Central memory CD8-positive, alpha-beta T cell (primary cell): Measurements from ENCODE around the gene GALNT13.

Source experiments
- ATAC-seq: fragments of 150-1000 bp; cut with Tn5 transposase; replicated peaks from 2 replicates; pipeline ENCODE4 v1.10.0; 2022; ENCODE audit warnings: mild to moderate bottlenecking, moderate FRiP score, moderate number of reproducible peaks; ENCODE audit not compliant: poor library complexity, severe bottlenecking; ENCODE audit errors: extremely low read depth
- DNase-seq, 2 donors: peaks; one replicate each; pipeline ENCODE4 v3.0.0; 2021; ENCODE audit warnings: low spot score in 2 of 2
- H3K27ac Mint-ChIP-seq: one replicate; pipeline ENCODE4 v1.8.0; 2022; ENCODE audit warnings: low read depth, mild to moderate bottlenecking, moderate library complexity, mixed read lengths
- H3K27me3 Mint-ChIP-seq: one replicate; pipeline ENCODE4 v1.8.0; 2022; ENCODE audit warnings: mixed read lengths
- H3K36me3 Mint-ChIP-seq: one replicate; pipeline ENCODE4 v1.8.0; 2022; ENCODE audit warnings: mild to moderate bottlenecking, moderate library complexity, mixed read lengths; ENCODE audit not compliant: insufficient read depth
- H3K4me1 Mint-ChIP-seq: one replicate; pipeline ENCODE4 v1.8.0; 2022; ENCODE audit warnings: mixed read lengths
- H3K4me3 Mint-ChIP-seq: one replicate; pipeline ENCODE4 v1.8.0; 2022; ENCODE audit warnings: mild to moderate bottlenecking, moderate library complexity, mixed read lengths
- H3K9me3 Mint-ChIP-seq: one replicate; pipeline ENCODE4 v1.8.0; 2022; ENCODE audit warnings: mixed read lengths

Gene GALNT13

GRCh38 chr2:154203902-154204301 is 332.2 kb downstream of the GALNT13 start:
- ATAC-seq: no peak
- DNase-seq: no peak
- no peak overlapping the region for H3K4me3 Mint-ChIP-seq
- no peaks in the 10 kb centered on the region for H3K4me1 Mint-ChIP-seq
- no peaks in the 10 kb centered on the region for H3K36me3 Mint-ChIP-seq
- H3K27me3 Mint-ChIP-seq: no peaks in the 10 kb centered on the region
- no peak overlapping the region for H3K27ac Mint-ChIP-seq
- peaks cover 10% of the 10 kb centered on the region for H3K9me3 Mint-ChIP-seq

GRCh38 chr2:154207288-154208047 is 335.7 kb downstream of the GALNT13 start:
- Mint-ChIP-seq H3K36me3 (no peaks in the 10 kb centered on the region), H3K9me3 (peaks cover 18% of the 10 kb centered on the region), H3K4me1 (no peaks in the 10 kb centered on the region), H3K27me3 (no peaks in the 10 kb centered on the region), H3K4me3 (no peak overlapping the region), H3K27ac (no peak overlapping the region)
- DNase-seq (no peak), ATAC-seq (no peak)

- Mint-ChIP-seq H3K9me3 (peaks cover 9% of the 10 kb centered on the region), H3K4me1 (no peaks in the 10 kb centered on the region)
- ATAC-seq: no peak
Observed at GRCh38 chr2:154223726-154224125, 352.0 kb downstream of the GALNT13 start.

GRCh38 chr2:154226931-154227330 is 355.2 kb downstream of the GALNT13 start:
- Mint-ChIP-seq H3K27me3 (no peaks in the 10 kb centered on the region), H3K36me3 (no peaks in the 10 kb centered on the region), H3K4me1 (no peaks in the 10 kb centered on the region), H3K4me3 (no peak overlapping the region), H3K27ac (no peak overlapping the region), H3K9me3 (peaks cover 8% of the 10 kb centered on the region)
- no peak for ATAC-seq
- DNase-seq: no peak

More at GRCh38 chr2:154223726-154224125, 352.0 kb downstream of the GALNT13 start:
- Mint-ChIP-seq H3K36me3 (no peaks in the 10 kb centered on the region), H3K27ac (no peak overlapping the region), H3K4me3 (no peak overlapping the region), H3K27me3 (no peaks in the 10 kb centered on the region)
- DNase-seq: no peak

- Mint-ChIP-seq H3K27me3 (no peaks in the 10 kb centered on the region), H3K27ac (no peak overlapping the region), H3K4me1 (no peaks in the 10 kb centered on the region), H3K4me3 (no peak overlapping the region), H3K36me3 (no peaks in the 10 kb centered on the region), H3K9me3 (peaks cover 18% of the 10 kb centered on the region)
- ATAC-seq (no peak), DNase-seq (no peak)
Observed at GRCh38 chr2:154228566-154229280, 357.0 kb downstream of the GALNT13 start.

GRCh38 chr2:154229966-154230365 is 358.2 kb downstream of the GALNT13 start:
- no peak for DNase-seq
- H3K27me3 Mint-ChIP-seq: no peaks in the 10 kb centered on the region
- no peak overlapping the region for H3K27ac Mint-ChIP-seq
- H3K4me1 Mint-ChIP-seq: no peaks in the 10 kb centered on the region
- H3K36me3 Mint-ChIP-seq: no peaks in the 10 kb centered on the region
- peaks cover 22% of the 10 kb centered on the region for H3K9me3 Mint-ChIP-seq
- no peak overlapping the region for H3K4me3 Mint-ChIP-seq
- no peak for ATAC-seq

- H3K9me3 Mint-ChIP-seq: peaks cover 17% of the 10 kb centered on the region
Observed at GRCh38 chr2:154231021-154231420, 359.3 kb downstream of the GALNT13 start.

GRCh38 chr2:154233231-154233630 is 361.5 kb downstream of the GALNT13 start:
- DNase-seq: no peak
- Mint-ChIP-seq H3K9me3 (peaks cover 16% of the 10 kb centered on the region), H3K36me3 (no peaks in the 10 kb centered on the region), H3K27ac (no peak overlapping the region), H3K4me3 (no peak overlapping the region), H3K4me1 (no peaks in the 10 kb centered on the region), H3K27me3 (no peaks in the 10 kb centered on the region)
- ATAC-seq: no peak

More at GRCh38 chr2:154231021-154231420, 359.3 kb downstream of the GALNT13 start:
- ATAC-seq: no peak
- no peaks in the 10 kb centered on the region for H3K36me3 Mint-ChIP-seq
- H3K27me3 Mint-ChIP-seq: no peaks in the 10 kb centered on the region
- no peak overlapping the region for H3K4me3 Mint-ChIP-seq
- H3K27ac Mint-ChIP-seq: no peak overlapping the region
- no peak for DNase-seq
- no peaks in the 10 kb centered on the region for H3K4me1 Mint-ChIP-seq

- no peaks in the 10 kb centered on the region for H3K4me1 Mint-ChIP-seq
- H3K27ac Mint-ChIP-seq: no peak overlapping the region
- no peaks in the 10 kb centered on the region for H3K27me3 Mint-ChIP-seq
- ATAC-seq (no peak), DNase-seq (no peak)
- peaks cover 11% of the 10 kb centered on the region for H3K9me3 Mint-ChIP-seq
- H3K4me3 Mint-ChIP-seq: no peak overlapping the region
- H3K36me3 Mint-ChIP-seq: no peaks in the 10 kb centered on the region
Observed at GRCh38 chr2:154238252-154238651, 366.5 kb downstream of the GALNT13 start.

- no peak overlapping the region for H3K4me3 Mint-ChIP-seq
- no peak overlapping the region for H3K27ac Mint-ChIP-seq
- no peaks in the 10 kb centered on the region for H3K36me3 Mint-ChIP-seq
- ATAC-seq: no peak
- H3K9me3 Mint-ChIP-seq: no peaks in the 10 kb centered on the region
- no peaks in the 10 kb centered on the region for H3K27me3 Mint-ChIP-seq
- no peaks in the 10 kb centered on the region for H3K4me1 Mint-ChIP-seq
- DNase-seq: no peak
Observed at GRCh38 chr2:154240316-154240715, 368.6 kb downstream of the GALNT13 start.

GRCh38 chr2:154240921-154241379 is 369.2 kb downstream of the GALNT13 start:
- DNase-seq (no peak), ATAC-seq (no peak)
- Mint-ChIP-seq H3K36me3 (no peaks in the 10 kb centered on the region), H3K27me3 (no peaks in the 10 kb centered on the region), H3K27ac (no peak overlapping the region), H3K9me3 (no peaks in the 10 kb centered on the region), H3K4me3 (no peak overlapping the region), H3K4me1 (no peaks in the 10 kb centered on the region)

GRCh38 chr2:154242687-154243086 is 371.0 kb downstream of the GALNT13 start:
- Mint-ChIP-seq H3K9me3 (no peaks in the 10 kb centered on the region), H3K36me3 (no peaks in the 10 kb centered on the region), H3K27me3 (no peaks in the 10 kb centered on the region), H3K27ac (no peak overlapping the region), H3K4me3 (no peak overlapping the region), H3K4me1 (no peaks in the 10 kb centered on the region)
- no peak for ATAC-seq
- no peak for DNase-seq

- H3K4me1 Mint-ChIP-seq: no peaks in the 10 kb centered on the region
- no peaks in the 10 kb centered on the region for H3K9me3 Mint-ChIP-seq
- ATAC-seq (no peak), DNase-seq (no peak)
- H3K36me3 Mint-ChIP-seq: no peaks in the 10 kb centered on the region
- H3K4me3 Mint-ChIP-seq: no peak overlapping the region
- no peak overlapping the region for H3K27ac Mint-ChIP-seq
- no peaks in the 10 kb centered on the region for H3K27me3 Mint-ChIP-seq
Observed at GRCh38 chr2:154243685-154244084, 372.0 kb downstream of the GALNT13 start.
